Panc1 (cell line): ENCODE measurements around the gene UBE2G2. TPM values are rescaled to one million over a fixed set of nuclear protein-coding genes. Genes with fewer than 3 reads are reported as not detected.

Experiments
- ATAC-seq: fragments of 200-7000 bp; cut with Tn5 transposase; 2 replicates; pipeline ENCODE4 v1.9.1; 2020; ENCODE audit warnings: mild to moderate bottlenecking, moderate library complexity
- BruUV-seq: library from RNA; stranded (reverse); fragments of 400-500 nt; replicated peaks from 2 replicates; lab custom pipeline; 2021; lab: Mats Ljungman, UMichigan
- CTCF ChIA-PET: fragments of 300-600 bp; sonication (Branson Sonifier 250); formaldehyde crosslinking; loops from one replicate; lab custom pipeline; 2022; ENCODE audit warnings: antibody characterized with exemption; lab: Charles Lee
- POLR2A ChIA-PET: fragments of 300-600 bp; sonication (Branson Sonifier 250); formaldehyde crosslinking; loops from one replicate; lab custom pipeline; 2022; ENCODE audit warnings: antibody characterized with exemption; lab: Charles Lee
- DNase-seq: peaks from one replicate; pipeline ENCODE4 v3.0.0-alpha.2; 2010; ENCODE audit warnings: low read depth, low spot score
- H3K27ac ChIP-seq: 2 replicates; pipeline ENCODE4 v1.5.1; 2011; ENCODE audit warnings: mild to moderate bottlenecking, low read length, inconsistent platforms
- H3K27me3 ChIP-seq: fragments of 200-500 bp; sonication (Bioruptor generic); 2 replicates; pipeline ENCODE4 v1.6.0; 2014; ENCODE audit warnings: low read length, inconsistent platforms; ENCODE audit not compliant: control insufficient read depth, insufficient read depth
- H3K36me3 ChIP-seq: fragments of 200-500 bp; sonication (Bioruptor generic); 2 replicates; pipeline ENCODE4 v1.5.1; 2014; ENCODE audit warnings: inconsistent platforms, mild to moderate bottlenecking, low read length, moderate library complexity; ENCODE audit not compliant: control insufficient read depth, insufficient read depth
- H3K4me1 ChIP-seq: 2 replicates; pipeline ENCODE4 v1.5.1; 2011; ENCODE audit warnings: inconsistent platforms, mild to moderate bottlenecking, low read length, moderate library complexity; ENCODE audit not compliant: control insufficient read depth, insufficient read depth
- H3K4me3 ChIP-seq, 2 experiments: 2 replicates each; pipeline ENCODE4 v1.5.1; 2011 to 2012; ENCODE audit warnings: low read depth in 2 of 2, low read length in 2 of 2, mild to moderate bottlenecking in 2 of 2, inconsistent platforms in 1 of 2, moderate library complexity in 1 of 2
- H3K9me3 ChIP-seq: fragments of 200-500 bp; sonication (Bioruptor generic); 2 replicates; pipeline ENCODE4 v1.5.1; 2014; ENCODE audit warnings: low read depth, mild to moderate bottlenecking, inconsistent platforms, low read length, moderate library complexity; ENCODE audit not compliant: control insufficient read depth, insufficient read depth
- POLR2AphosphoS5 ChIP-seq: IDR thresholded peaks from 2 replicates; pipeline ENCODE4 v1.6.1; 2012; ENCODE audit warnings: mild to moderate bottlenecking, low read depth, low read length, moderate library complexity
- REST ChIP-seq, 2 experiments: IDR thresholded peaks; 2 replicates each; pipeline ENCODE4 v1.6.1; 2011 to 2012; ENCODE audit warnings: low read depth in 2 of 2, control low read depth in 1 of 2, low read length in 1 of 2, mild to moderate bottlenecking in 1 of 2, moderate library complexity in 1 of 2; ENCODE audit not compliant: insufficient read depth in 1 of 2
- SIN3A ChIP-seq: IDR thresholded peaks from 2 replicates; pipeline ENCODE4 v1.6.1; 2012; ENCODE audit warnings: low read depth, mild to moderate bottlenecking, low read length, moderate library complexity, borderline replicate concordance; ENCODE audit not compliant: insufficient read depth
- TCF7L2 ChIP-seq: IDR thresholded peaks from 2 replicates; pipeline ENCODE4 v1.6.1; 2011; ENCODE audit warnings: mild to moderate bottlenecking, low read depth, low read length, inconsistent platforms
- in situ Hi-C: cut with HindIII; loops from 2 replicates; pipeline ENCODE4 v1.10.0; 2016; ENCODE audit warnings: low sequenced_read_pairs, low pct_unique_long_range_greater_than_20kb
- intact Hi-C: fragments of 100-400 bp; cut with micrococcal nuclease; formaldehyde crosslinking; loops from one replicate; pipeline ENCODE4 v1.10.0; 2022; ENCODE audit not compliant: unreplicated experiment
- total RNA-seq: library from RNA; stranded (reverse); gene quantifications from one replicate; pipeline ENCODE4 v1.2.1, GENCODE V29; 2021; ENCODE audit not compliant: unreplicated experiment
- TF ChIP-seq, protein P1 (sequence below): fragments of 450-650 bp; IDR thresholded peaks from 2 replicates; pipeline ENCODE4 v1.5.1; 2017; ENCODE audit warnings: mild to moderate bottlenecking

UBE2G2 gene
- total RNA-seq, 1 experiment from 2014 or later = 77.4 TPM

DNA sequence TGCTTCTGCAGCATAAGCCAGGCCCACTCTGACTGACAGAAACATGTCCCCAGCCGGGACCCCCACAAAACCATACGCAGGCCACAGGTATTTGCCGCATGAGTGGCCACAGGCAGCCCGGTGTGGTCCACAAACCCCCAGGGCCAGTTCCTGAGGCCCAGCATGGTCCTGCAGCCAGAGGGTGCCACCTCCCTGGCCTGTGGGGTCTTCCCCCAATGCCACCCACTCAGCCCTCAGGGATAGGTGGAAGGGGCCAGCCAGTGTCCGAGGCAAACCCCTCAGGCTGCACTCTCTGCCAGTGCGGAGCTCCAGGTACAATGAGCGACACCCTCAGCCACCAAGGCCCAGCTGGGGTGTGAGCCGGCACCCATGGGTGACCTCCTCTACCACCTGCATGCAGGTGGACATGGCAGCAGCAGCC, 43.5 kb downstream of the UBE2G2 start:
- no peaks in the 10 kb centered on the region for H3K4me1 ChIP-seq
- H3K9me3 ChIP-seq = no peaks in the 10 kb centered on the region
- TF ChIP-seq SIN3A (no peak), TCF7L2 (no peak), POLR2AphosphoS5 (no peak), REST (IDR thresholded peaks at IDR 0.05; ENCODE audit: insufficient read depth in 1 of 2, low read depth in 2 of 2, low read length in 1 of 2) (no peak)
- TF ChIP-seq, protein P1, sequence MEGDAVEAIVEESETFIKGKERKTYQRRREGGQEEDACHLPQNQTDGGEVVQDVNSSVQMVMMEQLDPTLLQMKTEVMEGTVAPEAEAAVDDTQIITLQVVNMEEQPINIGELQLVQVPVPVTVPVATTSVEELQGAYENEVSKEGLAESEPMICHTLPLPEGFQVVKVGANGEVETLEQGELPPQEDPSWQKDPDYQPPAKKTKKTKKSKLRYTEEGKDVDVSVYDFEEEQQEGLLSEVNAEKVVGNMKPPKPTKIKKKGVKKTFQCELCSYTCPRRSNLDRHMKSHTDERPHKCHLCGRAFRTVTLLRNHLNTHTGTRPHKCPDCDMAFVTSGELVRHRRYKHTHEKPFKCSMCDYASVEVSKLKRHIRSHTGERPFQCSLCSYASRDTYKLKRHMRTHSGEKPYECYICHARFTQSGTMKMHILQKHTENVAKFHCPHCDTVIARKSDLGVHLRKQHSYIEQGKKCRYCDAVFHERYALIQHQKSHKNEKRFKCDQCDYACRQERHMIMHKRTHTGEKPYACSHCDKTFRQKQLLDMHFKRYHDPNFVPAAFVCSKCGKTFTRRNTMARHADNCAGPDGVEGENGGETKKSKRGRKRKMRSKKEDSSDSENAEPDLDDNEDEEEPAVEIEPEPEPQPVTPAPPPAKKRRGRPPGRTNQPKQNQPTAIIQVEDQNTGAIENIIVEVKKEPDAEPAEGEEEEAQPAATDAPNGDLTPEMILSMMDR = no peak
- ChIA-PET POLR2A (interaction anchor here (0.6 kb wide), 1 partner anchor 82 kb away, joined by 8 read pairs; no protein-coding TSS in a partner anchor), CTCF (interaction anchor here (0.6 kb wide), 1 partner anchor 153 kb away, joined by 3 read pairs; no protein-coding TSS in a partner anchor)
- no peak for DNase-seq
- H3K27me3 ChIP-seq = no peaks in the 10 kb centered on the region
- H3K36me3 ChIP-seq = no peaks in the 10 kb centered on the region
- BruUV-seq = no TSS peak
- in situ Hi-C loops (no loop called here), intact Hi-C loops (no loop called here)
- H3K4me3 ChIP-seq = no peak overlapping the region
- H3K27ac ChIP-seq = no peak overlapping the region
- ATAC-seq = no peak

GRCh38 chr21:44757731-44758130, 43.9 kb downstream of the UBE2G2 start:
- CTCF ChIA-PET = no interaction called here
- peaks cover 3% of the 10 kb centered on the region for H3K4me1 ChIP-seq
- H3K27me3 ChIP-seq = no peaks in the 10 kb centered on the region
- in situ Hi-C loops (no loop called here), intact Hi-C loops (no loop called here)
- no TSS peak for BruUV-seq
- H3K4me3 ChIP-seq = no peak overlapping the region
- H3K27ac ChIP-seq = no peak overlapping the region
- no peaks in the 10 kb centered on the region for H3K36me3 ChIP-seq
- no peak for TF ChIP-seq REST (IDR thresholded peaks at IDR 0.05; ENCODE audit: insufficient read depth in 1 of 2, low read depth in 2 of 2, low read length in 1 of 2)
- no peak for TF ChIP-seq POLR2AphosphoS5
- no peak for TF ChIP-seq SIN3A
- TF ChIP-seq, protein P1 = no peak
- no peak for TF ChIP-seq TCF7L2
- POLR2A ChIA-PET = interaction anchor here (0.6 kb wide), 1 partner anchor 82 kb away, joined by 8 read pairs; no protein-coding TSS in a partner anchor
- no peak for ATAC-seq
- DNase-seq = no peak
- H3K9me3 ChIP-seq = no peaks in the 10 kb centered on the region
